CD4-positive, alpha-beta T cell treated with Interleukin-17A for 4 hours (primary cell): Measurements from ENCODE around the gene MEFV.
"Not testable (repeated sequence)": the region's sequence is repeated elsewhere in the genome, so short reads cannot be mapped to it uniquely, and the experiment has no call there.

ENCODE experiments used
- DNase-seq: peaks from one replicate; pipeline ENCODE4 v3.0.0-alpha.2; 2020; ENCODE audit warnings: mixed read lengths

The MEFV gene

GRCh38 chr16:3256146-3256865 lies at the start of gene MEFV:
MEFV (minus strand) TSS chr16:3256633; CDS start chr16:3256587, 46 bp downstream.
- DNase-seq, result no peak

- no peak for DNase-seq
Observed at GRCh38 chr16:3306078-3306477, 49.6 kb upstream of the MEFV start.

GRCh38 chr16:3305109-3306068 lies 49.0 kb upstream of the MEFV start, which contains the start of the genes TIGD7 and ZNF75A:
TIGD7 (minus strand) TSS chr16:3305430; CDS start chr16:3300614, 4,816 bp downstream.
ZNF75A (plus strand) TSS chr16:3305497; CDS start chr16:3308429, 2,932 bp downstream.
- peak; percentile 85 for DNase-seq

GRCh38 chr16:3304370-3304769 lies 47.9 kb upstream of the MEFV start:
- DNase-seq, result no peak

GRCh38 chr16:3295783-3296182 lies 39.4 kb upstream of the MEFV start:
- DNase-seq, result no peak

GRCh38 chr16:3295209-3295608 lies 38.8 kb upstream of the MEFV start:
- DNase-seq, result no peak

- DNase-seq, result no peak
Observed at GRCh38 chr16:3292604-3293003, 36.2 kb upstream of the MEFV start.

- no peak for DNase-seq
Observed at GRCh38 chr16:3289998-3290673, 33.7 kb upstream of the MEFV start.

- DNase-seq, result no peak
Observed at GRCh38 chr16:3285131-3285530, 28.7 kb upstream of the MEFV start.

GRCh38 chr16:3283543-3284447 lies 27.4 kb upstream of the MEFV start:
- no peak for DNase-seq

- peak; percentile 94 for DNase-seq
Observed at GRCh38 chr16:3282730-3283542, 26.5 kb upstream of the MEFV start, which contains the start of gene ZNF263. ZNF263 (plus strand) TSS chr16:3283491; CDS start chr16:3283819, 328 bp downstream.

- DNase-seq, result no peak
Observed at GRCh38 chr16:3282103-3282729, 25.8 kb upstream of the MEFV start.

GRCh38 chr16:3281222-3281820 lies 24.9 kb upstream of the MEFV start:
- no peak for DNase-seq

- DNase-seq, result no peak
Observed at GRCh38 chr16:3276679-3277078, 20.2 kb upstream of the MEFV start.

- DNase-seq, result no peak
Observed at GRCh38 chr16:3274947-3275346, 18.5 kb upstream of the MEFV start.

GRCh38 chr16:3274490-3274889 lies 18.1 kb upstream of the MEFV start:
- no peak for DNase-seq

- not testable (repeated sequence) for DNase-seq
Observed at GRCh38 chr16:3271281-3271680, 14.8 kb upstream of the MEFV start.

GRCh38 chr16:3270718-3271117 lies 14.3 kb upstream of the MEFV start:
- not testable (repeated sequence) for DNase-seq

- DNase-seq, result no peak
Observed at GRCh38 chr16:3268294-3268693, 11.9 kb upstream of the MEFV start.
